ENCODE results near the gene STAT5B. TPM values are rescaled to one million over a fixed set of nuclear protein-coding genes. Genes with fewer than 3 reads are reported as not detected.
A peak's percentile ranks its signal among the peaks of the same experiment; 100 is the strongest.

Gene STAT5B
- total and polyA plus RNA-seq, 9 of the 15 experiments (the other 6 are each of a cell fraction or from before 2014, with no cell fraction given) = 20.8 to 176 (median 92.4) TPM

- no peak for TF ChIP-seq ATF2 (CRISPR knock-in tag; IDR thresholded peaks at IDR 0.05)
- TF ChIP-seq HDAC2 (IDR thresholded peaks at IDR 0.05) = no peak
- no peak for TF ChIP-seq COPS2 (conservative IDR thresholded peaks at IDR 0.05)
- 0 out of 2 replicates have a peak, but pooled peaks have one; percentile 49 for TF ChIP-seq POLR2AphosphoS5 (IDR thresholded peaks at IDR 0.05; ENCODE audit: control insufficient read depth, insufficient read depth, low read depth, low read length)
- 0 out of 2 replicates have a peak, but pooled peaks have one; percentile 23 for TF ChIP-seq ZBED1 (IDR thresholded peaks at IDR 0.05)
- peak in 1 of 2 experiments; percentile 76; a peak in 2 of 4 replicates for TF ChIP-seq MAZ (CRISPR knock-in tag; conservative IDR thresholded peaks at IDR 0.05 in 1 of 2, IDR thresholded peaks at IDR 0.05 in 1 of 2)
- TF ChIP-seq SMARCB1 (IDR thresholded peaks at IDR 0.05; ENCODE audit: insufficient read length, low read depth) = no peak
- TF ChIP-seq KLF10 (CRISPR knock-in tag; IDR thresholded peaks at IDR 0.05) = no peak
- no peak for TF ChIP-seq ARID3B (CRISPR knock-in tag; IDR thresholded peaks at IDR 0.05; ENCODE audit: borderline replicate concordance)
- 0 out of 2 replicates have a peak, but pooled peaks have one; percentile 59 for TF ChIP-seq ERF (CRISPR knock-in tag; IDR thresholded peaks at IDR 0.05)
- 0 out of 2 replicates have a peak, but pooled peaks have one; percentile 24 for TF ChIP-seq ZKSCAN1 (IDR thresholded peaks at IDR 0.05; ENCODE audit: low read depth, low read length)
- peak; percentile 95 for TF ChIP-seq NCOA6 (IDR thresholded peaks at IDR 0.05)
- peak; percentile 37 for TF ChIP-seq BRD9 (IDR thresholded peaks at IDR 0.05; ENCODE audit: low read depth, partially characterized antibody)
- no peak for TF ChIP-seq REST (IDR thresholded peaks at IDR 0.05; ENCODE audit: borderline replicate concordance)
- TF ChIP-seq REST (CRISPR knock-in tag; IDR thresholded peaks at IDR 0.05; ENCODE audit: low read depth) = no peak
- TF ChIP-seq E2F5 (CRISPR knock-in tag; IDR thresholded peaks at IDR 0.05) = no peak
Measured at GRCh38 chr17:42288803-42289610, 12.8 kb upstream of the STAT5B start (continued).

All from K562 (cell line).